ENCODE measurements around the gene DMC1. TPM values are rescaled to one million over a fixed set of nuclear protein-coding genes. Genes with fewer than 3 reads are reported as not detected.

Gene DMC1
- total RNA-seq, 2 experiments from 2014 or later: 16.3 to 18.9 TPM

GRCh38 chr22:38566726-38567504, 3.1 kb downstream of the DMC1 start:
- DNase-seq: no peak
- no peak overlapping the region for H3K4me3 Mint-ChIP-seq
- ATAC-seq: no peak
- no peak overlapping the region for H3K27ac Mint-ChIP-seq
- H3K4me1 Mint-ChIP-seq: peaks cover 16% of the 10 kb centered on the region
- intact Hi-C loops (cut with DNase I, micrococcal nuclease): no loop called here
- H3K27me3 Mint-ChIP-seq: no peaks in the 10 kb centered on the region
- H3K9me3 Mint-ChIP-seq (ENCODE audit: low read depth): no peaks in the 10 kb centered on the region
- ChIA-PET CTCF (interaction anchor here (0.8 kb wide), 1 partner anchor 15 kb away, joined by 3 read pairs; no protein-coding TSS in a partner anchor), POLR2A (interaction anchor here (0.7 kb wide), 1 partner anchor 975 kb away, joined by 3 read pairs; no protein-coding TSS in a partner anchor)
- peaks cover 12% of the 10 kb centered on the region for H3K36me3 Mint-ChIP-seq (ENCODE audit: low read depth)

- Mint-ChIP-seq H3K4me1 (peaks cover 4% of the 10 kb centered on the region), H3K4me3 (no peak overlapping the region)
- POLR2A ChIA-PET: interaction anchor here (0.6 kb wide), 1 partner anchor 69 kb away, joined by 5 read pairs; no protein-coding TSS in a partner anchor
These were observed 4.5 kb downstream of the DMC1 start for GRCh38 chr22:38565441-38565840.

GRCh38 chr22:38564669-38565068, 5.3 kb downstream of the DMC1 start:
- intact Hi-C loops (cut with DNase I, micrococcal nuclease): no loop called here
- ChIA-PET CTCF (interaction anchor here (1.0 kb wide), 1 partner anchor 69 kb away, joined by 3 read pairs; no protein-coding TSS in a partner anchor), POLR2A (interaction anchor here (0.6 kb wide), 1 partner anchor 69 kb away, joined by 5 read pairs; no protein-coding TSS in a partner anchor)
- Mint-ChIP-seq H3K4me3 (no peak overlapping the region), H3K27ac (no peak overlapping the region), H3K9me3 (ENCODE audit: low read depth) (no peaks in the 10 kb centered on the region), H3K4me1 (peaks cover 4% of the 10 kb centered on the region), H3K36me3 (ENCODE audit: low read depth) (peaks cover 14% of the 10 kb centered on the region), H3K27me3 (no peaks in the 10 kb centered on the region)
- ATAC-seq (no peak), DNase-seq (no peak)

More at GRCh38 chr22:38565441-38565840, 4.5 kb downstream of the DMC1 start:
- CTCF ChIA-PET: interaction anchor here (1.0 kb wide), 1 partner anchor 70 kb away, joined by 3 read pairs; no protein-coding TSS in a partner anchor
- no peak for ATAC-seq
- intact Hi-C loops (cut with DNase I, micrococcal nuclease): no loop called here
- H3K27me3 Mint-ChIP-seq: no peaks in the 10 kb centered on the region
- peaks cover 17% of the 10 kb centered on the region for H3K36me3 Mint-ChIP-seq (ENCODE audit: low read depth)
- no peak for DNase-seq
- no peak overlapping the region for H3K27ac Mint-ChIP-seq
- no peaks in the 10 kb centered on the region for H3K9me3 Mint-ChIP-seq (ENCODE audit: low read depth)

GRCh38 chr22:38554281-38554680, 15.7 kb downstream of the DMC1 start:
- Mint-ChIP-seq H3K27me3 (no peaks in the 10 kb centered on the region), H3K36me3 (ENCODE audit: low read depth) (no peaks in the 10 kb centered on the region), H3K27ac (no peak overlapping the region), H3K4me1 (no peaks in the 10 kb centered on the region), H3K9me3 (ENCODE audit: low read depth) (no peaks in the 10 kb centered on the region), H3K4me3 (no peak overlapping the region)
- no peak for ATAC-seq
- CTCF ChIA-PET: interaction anchor here (0.6 to 0.9 kb wide), 2 partner anchors 18 to 73 kb away, joined by 3 to 6 read pairs; no protein-coding TSS in a partner anchor
- no peak for DNase-seq
- intact Hi-C loops (cut with DNase I, micrococcal nuclease): no loop called here
- POLR2A ChIA-PET: interaction anchor here (0.6 kb wide), 1 partner anchor 39 kb away, joined by 3 read pairs; no protein-coding TSS in a partner anchor

GRCh38 chr22:38549101-38549894, 20.7 kb downstream of the DMC1 start:
- ChIA-PET CTCF (no interaction called here), POLR2A (no interaction called here)
- DNase-seq (no peak), ATAC-seq (no peak)
- H3K4me1 Mint-ChIP-seq: no peaks in the 10 kb centered on the region
- H3K4me3 Mint-ChIP-seq: no peak overlapping the region
- intact Hi-C loops (cut with DNase I, micrococcal nuclease): no loop called here
- H3K27me3 Mint-ChIP-seq: no peaks in the 10 kb centered on the region
- H3K9me3 Mint-ChIP-seq (ENCODE audit: low read depth): peaks cover 1% of the 10 kb centered on the region
- H3K27ac Mint-ChIP-seq: no peak overlapping the region
- peaks cover 4% of the 10 kb centered on the region for H3K36me3 Mint-ChIP-seq (ENCODE audit: low read depth)

GRCh38 chr22:38540701-38541100, 29.3 kb downstream of the DMC1 start:
- peaks cover 24% of the 10 kb centered on the region for H3K36me3 Mint-ChIP-seq (ENCODE audit: low read depth)
- ATAC-seq (no peak), DNase-seq (no peak)
- no peaks in the 10 kb centered on the region for H3K4me1 Mint-ChIP-seq
- POLR2A ChIA-PET: interaction anchor here (0.6 kb wide), 1 partner anchor 791 kb away, joined by 3 read pairs; no protein-coding TSS in a partner anchor
- H3K4me3 Mint-ChIP-seq: no peak overlapping the region
- no peak overlapping the region for H3K27ac Mint-ChIP-seq
- intact Hi-C loops (cut with DNase I, micrococcal nuclease): no loop called here
- peaks cover 12% of the 10 kb centered on the region for H3K9me3 Mint-ChIP-seq (ENCODE audit: low read depth)
- CTCF ChIA-PET: interaction anchor here (0.5 kb wide), 1 partner anchor 12 kb away, joined by 3 read pairs; no protein-coding TSS in a partner anchor
- H3K27me3 Mint-ChIP-seq: no peaks in the 10 kb centered on the region

GRCh38 chr22:38531251-38531938, 38.6 kb downstream of the DMC1 start:
- ATAC-seq: peak; percentile 43
- intact Hi-C loops (cut with DNase I, micrococcal nuclease): no loop called here
- Mint-ChIP-seq H3K4me1 (peaks cover 16% of the 10 kb centered on the region), H3K9me3 (ENCODE audit: low read depth) (no peaks in the 10 kb centered on the region), H3K36me3 (ENCODE audit: low read depth) (no peaks in the 10 kb centered on the region), H3K27me3 (no peaks in the 10 kb centered on the region), H3K27ac (peak overlapping the region; percentile 91), H3K4me3 (peak overlapping the region; percentile 48)
- DNase-seq: no peak
- ChIA-PET CTCF (no interaction called here), POLR2A (interaction anchor here (0.6 to 1.0 kb wide), 2 partner anchors 56 to 134 kb away, joined by 3 read pairs; no protein-coding TSS in a partner anchor)

GRCh38 chr22:38524429-38524828, 45.6 kb downstream of the DMC1 start:
- intact Hi-C loops (cut with DNase I, micrococcal nuclease): no loop called here
- ChIA-PET POLR2A (no interaction called here), CTCF (interaction anchor here (1.7 kb wide), 1 partner anchor 14 kb away, joined by 5 read pairs; no protein-coding TSS in a partner anchor)
- Mint-ChIP-seq H3K36me3 (ENCODE audit: low read depth) (no peaks in the 10 kb centered on the region), H3K27ac (no peak overlapping the region), H3K4me3 (no peak overlapping the region), H3K27me3 (peaks cover 2% of the 10 kb centered on the region), H3K9me3 (ENCODE audit: low read depth) (no peaks in the 10 kb centered on the region), H3K4me1 (no peaks in the 10 kb centered on the region)
- no peak for DNase-seq
- ATAC-seq: no peak

GRCh38 chr22:38523479-38523878, 46.5 kb downstream of the DMC1 start:
- Mint-ChIP-seq H3K27me3 (peaks cover 2% of the 10 kb centered on the region), H3K9me3 (ENCODE audit: low read depth) (no peaks in the 10 kb centered on the region), H3K4me1 (no peaks in the 10 kb centered on the region), H3K36me3 (ENCODE audit: low read depth) (no peaks in the 10 kb centered on the region), H3K4me3 (no peak overlapping the region), H3K27ac (no peak overlapping the region)
- intact Hi-C loops (cut with DNase I, micrococcal nuclease): no loop called here
- CTCF ChIA-PET: interaction anchor here (1.0 to 1.7 kb wide), 3 partner anchors 11 to 19 kb away, joined by 3 to 5 read pairs (median 3); no protein-coding TSS in a partner anchor
- ATAC-seq (no peak), DNase-seq (no peak)
- POLR2A ChIA-PET: interaction anchor here (0.7 kb wide), 2 partner anchors 49 to 890 kb away, joined by 3 to 4 read pairs; no protein-coding TSS in a partner anchor

- H3K27me3 Mint-ChIP-seq: peaks cover 2% of the 10 kb centered on the region
- no peak overlapping the region for H3K27ac Mint-ChIP-seq
- ATAC-seq (no peak), DNase-seq (no peak)
- no peak overlapping the region for H3K4me3 Mint-ChIP-seq
- H3K4me1 Mint-ChIP-seq: no peaks in the 10 kb centered on the region
- no peaks in the 10 kb centered on the region for H3K9me3 Mint-ChIP-seq (ENCODE audit: low read depth)
- no peaks in the 10 kb centered on the region for H3K36me3 Mint-ChIP-seq (ENCODE audit: low read depth)
- intact Hi-C loops (cut with DNase I, micrococcal nuclease): no loop called here
- CTCF ChIA-PET: interaction anchor here (1.0 to 1.7 kb wide), 2 partner anchors 13 to 19 kb away, joined by 3 to 5 read pairs; no protein-coding TSS in a partner anchor
- POLR2A ChIA-PET: interaction anchor here (0.7 kb wide), 1 partner anchor 49 kb away, joined by 4 read pairs; no protein-coding TSS in a partner anchor
These were observed 47.0 kb downstream of the DMC1 start for GRCh38 chr22:38523029-38523428.

Measured in activated CD4-positive, alpha-beta T cell treated with anti-CD3 and anti-CD28 coated beads for 36 hours (primary cell).